Left hindlimb (tissue), 1 donor: ENCODE data around the gene POU2F3.

ENCODE experiments used
- DNase-seq: peaks from one replicate; pipeline ENCODE4 v3.0.0-alpha.2; 2018

Gene POU2F3

GRCh38 chr11:120350637-120351036 lies 110.7 kb downstream of the POU2F3 start:
- no peak for DNase-seq

- DNase-seq = no peak
Measured at GRCh38 chr11:120352405-120352804, 112.5 kb downstream of the POU2F3 start.

- no peak for DNase-seq
Measured at GRCh38 chr11:120354068-120354467, 114.1 kb downstream of the POU2F3 start.

- no peak for DNase-seq
Measured at GRCh38 chr11:120354779-120355178, 114.8 kb downstream of the POU2F3 start.

- DNase-seq = no peak
Measured at GRCh38 chr11:120357620-120358019, 117.7 kb downstream of the POU2F3 start.

GRCh38 chr11:120358729-120359128 lies 118.8 kb downstream of the POU2F3 start:
- DNase-seq = no peak

GRCh38 chr11:120363436-120363835 lies 123.5 kb downstream of the POU2F3 start:
- no peak for DNase-seq

- DNase-seq = no peak
Measured at GRCh38 chr11:120365512-120365911, 125.6 kb downstream of the POU2F3 start.
